B cell (primary cell): ENCODE data around the gene ELK3. TPM values are rescaled to one million over a fixed set of nuclear protein-coding genes. Genes with fewer than 3 reads are reported as not detected.

Experiments
- ATAC-seq: fragments of 200-7000 bp; cut with Tn5 transposase; one replicate; pipeline ENCODE4 v1.10.0; 2021; ENCODE audit warnings: low read depth, mild to moderate bottlenecking, moderate number of reproducible peaks, moderate library complexity
- CTCF ChIA-PET: fragments of 350-600 bp; sonication (Branson Sonifier 250); formaldehyde crosslinking; loops from one replicate; lab custom pipeline; 2021; ENCODE audit warnings: antibody characterized with exemption, inconsistent platforms; lab: Charles Lee
- POLR2A ChIA-PET: fragments of 350-600 bp; sonication (Branson Sonifier 250); formaldehyde crosslinking; loops from one replicate; lab custom pipeline; 2021; ENCODE audit warnings: antibody characterized with exemption; lab: Charles Lee
- DNase-seq: peaks from one replicate; pipeline ENCODE4 v3.0.0; 2013
- H2AFZ ChIP-seq: 2 replicates; pipeline ENCODE4 v1.6.1; 2012; ENCODE audit warnings: mild to moderate bottlenecking, low read depth, low read length; ENCODE audit not compliant: insufficient read depth, poor library complexity, severe bottlenecking
- H3K27ac ChIP-seq, 2 donors: 1 replicate in 1 of 2; 2 replicates in 1 of 2; pipeline ENCODE4 v1.5.1; 2012 to 2013; ENCODE audit warnings: low read length in 2 of 2, mild to moderate bottlenecking in 2 of 2, moderate library complexity in 1 of 2
- H3K27me3 ChIP-seq, 4 experiments: fragments of 200-600 bp in 1 of 4; sonication (generic) in 1 of 4; replicated peaks in 1 of 4; 1 replicate in 2 of 4; 2 replicates in 2 of 4; pipeline versions ENCODE4 v1.6.1 to v1.7.0; 2013 to 2016; ENCODE audit warnings: low read length in 3 of 4, mild to moderate bottlenecking in 2 of 4, mixed read lengths in 1 of 4, moderate library complexity in 1 of 4; ENCODE audit not compliant: insufficient read depth in 4 of 4, control insufficient read depth in 3 of 4; ENCODE audit errors: control extremely low read depth in 1 of 4
- H3K36me3 ChIP-seq, 2 experiments: replicated peaks in 1 of 2; 1 replicate in 1 of 2; 2 replicates in 1 of 2; pipeline versions ENCODE4 v1.6.1 to v1.7.1; 2013; ENCODE audit warnings: low read length in 1 of 2; ENCODE audit not compliant: insufficient read depth in 2 of 2, control insufficient read depth in 1 of 2; ENCODE audit errors: control extremely low read depth in 1 of 2, extremely low read depth in 1 of 2
- H3K4me1 ChIP-seq, 2 donors: fragments of 200-600 bp in 1 of 2; sonication (generic) in 1 of 2; 1 replicate in 1 of 2; 2 replicates in 1 of 2; pipeline versions ENCODE4 v1.5.1 to v1.6.1; 2013 to 2017; ENCODE audit warnings: low read length in 2 of 2; ENCODE audit not compliant: control insufficient read depth in 2 of 2, insufficient read depth in 2 of 2
- H3K4me2 ChIP-seq: replicated peaks from 2 replicates; pipeline ENCODE3; 2012; ENCODE audit warnings: mild to moderate bottlenecking, low read depth, low read length; ENCODE audit not compliant: poor library complexity, severe bottlenecking
- H3K4me3 ChIP-seq, 5 experiments: fragments of 200-600 bp in 1 of 5; sonication (generic) in 1 of 5; 1 replicate in 3 of 5; 2 replicates in 2 of 5; pipeline versions ENCODE4 v1.5.1 to v1.7.0; 2011 to 2016; ENCODE audit warnings: low read length in 4 of 5, mild to moderate bottlenecking in 4 of 5, low read depth in 2 of 5, control low read depth in 1 of 5, moderate library complexity in 1 of 5; ENCODE audit not compliant: insufficient read depth in 1 of 5; ENCODE audit errors: control extremely low read depth in 1 of 5, extremely low read depth in 1 of 5
- H3K79me2 ChIP-seq: fragments of 200-600 bp; sonication (generic); one replicate; pipeline ENCODE4 v1.6.0; 2016; ENCODE audit warnings: low read length; ENCODE audit not compliant: control insufficient read depth, insufficient read depth
- H3K9ac ChIP-seq: fragments of 200-600 bp; sonication (generic); 2 replicates; pipeline ENCODE4 v1.6.1; 2017; ENCODE audit warnings: mild to moderate bottlenecking, low read length, moderate library complexity
- H3K9me3 ChIP-seq, 3 donors: one replicate each; pipeline versions ENCODE4 v1.6.1 to v1.7.1; 2013; ENCODE audit warnings: low read length in 2 of 3; ENCODE audit not compliant: control insufficient read depth in 2 of 3, insufficient read depth in 1 of 3; ENCODE audit errors: control extremely low read depth in 1 of 3
- H4K20me1 ChIP-seq: 2 replicates; pipeline ENCODE4 v1.6.0; 2012; ENCODE audit warnings: mild to moderate bottlenecking, low read length; ENCODE audit not compliant: insufficient read depth, control insufficient read depth, poor library complexity, severe bottlenecking
- H3K27ac Mint-ChIP-seq: one replicate; pipeline ENCODE4 v1.8.0; 2021; ENCODE audit warnings: mixed read lengths
- H3K27me3 Mint-ChIP-seq: one replicate; pipeline ENCODE4 v1.8.0; 2021; ENCODE audit warnings: mixed read lengths
- H3K4me1 Mint-ChIP-seq: one replicate; pipeline ENCODE4 v1.8.0; 2021; ENCODE audit warnings: mixed read lengths
- H3K4me3 Mint-ChIP-seq: one replicate; pipeline ENCODE4 v1.8.0; 2021; ENCODE audit warnings: mixed read lengths
- H3K9me3 Mint-ChIP-seq: one replicate; pipeline ENCODE4 v1.8.0; 2022; ENCODE audit warnings: mixed read lengths; ENCODE audit not compliant: insufficient read depth
- CTCF ChIP-seq: fragments of 200-600 bp; IDR thresholded peaks from one replicate; pipeline ENCODE4 v1.8.0; 2022; ENCODE audit warnings: antibody characterized with exemption, mild to moderate bottlenecking
- EZH2 ChIP-seq: IDR thresholded peaks from 2 replicates; pipeline ENCODE4 v1.6.1; 2012; ENCODE audit warnings: borderline replicate concordance, low read depth, mild to moderate bottlenecking, moderate library complexity, low read length; ENCODE audit not compliant: insufficient read depth, poor library complexity, severe bottlenecking
- WGBS: methylation state at CpG from one replicate; pipeline ENCODE4 v1.1.5; 2013; ENCODE audit warnings: missing lambda C conversion rate; ENCODE audit not compliant: insufficient coverage; 5-methylcytosine and 5-hydroxymethylcytosine counted together
- intact Hi-C: fragments of 100-400 bp; cut with micrococcal nuclease; formaldehyde crosslinking; loops from one replicate; pipeline ENCODE4 v1.10.0; 2022
- polyA plus RNA-seq: library from polyadenylated mRNA; depleted of rRNA; stranded (reverse); fragments of >200 nt; gene quantifications from 2 replicates; pipeline ENCODE4 v1.2.3, GENCODE V29; 2012
- total RNA-seq, 2 donors: library from RNA; stranded (reverse); fragments of 120-200 nt in 1 of 2; gene quantifications; 1 replicate in 1 of 2; 2 replicates in 1 of 2; pipeline versions ENCODE4 v1.2.3 to v1.2.4, GENCODE V29; 2013 to 2022

ELK3 gene
- total and polyA plus RNA-seq, 2 donors (not counting 1 experiment from before 2014, with no cell fraction given), result 10.5 to 87.1 TPM

GRCh38 chr12:96185914-96186313, 8.3 kb upstream of the ELK3 start:
- Histone ChIP-seq H3K9ac (no peak overlapping the region), H4K20me1 (no peaks in the 10 kb centered on the region), H3K27ac (no peak overlapping the region), H3K27me3 (no peaks in the 10 kb centered on the region), H3K9me3 (peaks cover 0 to 4% (median 4%) of the 10 kb centered on the region in 3 donors), H3K4me2 (no peak overlapping the region), H3K36me3 (no peaks in the 10 kb centered on the region), H2AFZ (no peak overlapping the region), H3K4me3 (no peak overlapping the region), H3K79me2 (no peaks in the 10 kb centered on the region), H3K4me1 (peaks cover 19 to 24% of the 10 kb centered on the region in 2 donors)
- ChIA-PET CTCF (interaction anchor here (0.5 to 1.7 kb wide), 3 partner anchors 8 to 103 kb away, joined by 3 to 11 read pairs (median 3); no protein-coding TSS in a partner anchor), POLR2A (no interaction called here)
- 87% methylated on average over 3 of the region's 4 CpGs for WGBS
- intact Hi-C loops, result no loop called here
- Mint-ChIP-seq H3K9me3 (no peaks in the 10 kb centered on the region), H3K4me3 (no peak overlapping the region), H3K27ac (no peak overlapping the region), H3K27me3 (no peaks in the 10 kb centered on the region), H3K4me1 (peaks cover 36% of the 10 kb centered on the region)
- ATAC-seq (no peak), DNase-seq (no peak)
- TF ChIP-seq CTCF, result no peak
- no peak for TF ChIP-seq EZH2

- no peak overlapping the region for H3K27ac Mint-ChIP-seq
- 22% methylated on average over 6 of the region's 10 CpGs for WGBS
- POLR2A ChIA-PET, result no interaction called here
- Histone ChIP-seq H3K9ac (no peak overlapping the region), H2AFZ (no peak overlapping the region), H4K20me1 (no peaks in the 10 kb centered on the region), H3K4me3 (no peak overlapping the region), H3K36me3 (no peaks in the 10 kb centered on the region), H3K27ac (no peak overlapping the region), H3K79me2 (no peaks in the 10 kb centered on the region), H3K4me2 (peak overlapping the region; percentile 13), H3K27me3 (no peaks in the 10 kb centered on the region), H3K4me1 (peaks cover 21 to 25% of the 10 kb centered on the region in 2 donors), H3K9me3 (no peaks in the 10 kb centered on the region)
- peaks cover 38% of the 10 kb centered on the region for H3K4me1 Mint-ChIP-seq
- ATAC-seq (no peak), DNase-seq (no peak)
- intact Hi-C loops, result no loop called here
- no peak overlapping the region for H3K4me3 Mint-ChIP-seq
- CTCF ChIA-PET, result interaction anchor here (1.0 to 1.7 kb wide), 2 partner anchors 9 to 29 kb away, joined by 3 to 11 read pairs; no protein-coding TSS in a partner anchor
- TF ChIP-seq EZH2 (no peak), CTCF (no peak)
- no peaks in the 10 kb centered on the region for H3K27me3 Mint-ChIP-seq
- no peaks in the 10 kb centered on the region for H3K9me3 Mint-ChIP-seq
These were observed 7.4 kb upstream of the ELK3 start for GRCh38 chr12:96186607-96187301.
